Thymus (tissue), 11 donors: ENCODE data around the gene ADM2. TPM values are rescaled to one million over a fixed set of nuclear protein-coding genes. Genes with fewer than 3 reads are reported as not detected.

Experiments used
- DNase-seq, 9 donors: peaks; one replicate each; pipeline ENCODE4 v3.0.0-alpha.2; 2013; ENCODE audit warnings: low spot score in 9 of 9, low read depth in 6 of 9, missing footprints in 1 of 9
- H3K27ac ChIP-seq, 2 donors: one replicate each; pipeline ENCODE4 v1.5.1; 2013; ENCODE audit warnings: control low read depth in 1 of 2, low read depth in 1 of 2, low read length in 1 of 2, mild to moderate bottlenecking in 1 of 2, moderate library complexity in 1 of 2
- H3K27me3 ChIP-seq, 2 donors: one replicate each; pipeline ENCODE4 v1.5.1; 2013; ENCODE audit warnings: low read length in 1 of 2; ENCODE audit not compliant: control insufficient read depth in 2 of 2, insufficient read depth in 1 of 2
- H3K36me3 ChIP-seq, 2 donors: one replicate each; pipeline ENCODE4 v1.5.1; 2013; ENCODE audit warnings: low read length in 1 of 2, mild to moderate bottlenecking in 1 of 2, moderate library complexity in 1 of 2; ENCODE audit not compliant: control insufficient read depth in 2 of 2, insufficient read depth in 2 of 2
- H3K4me1 ChIP-seq, 2 donors: one replicate each; pipeline ENCODE4 v1.5.1; 2013; ENCODE audit warnings: low read length in 2 of 2; ENCODE audit not compliant: control insufficient read depth in 2 of 2, insufficient read depth in 2 of 2
- H3K4me3 ChIP-seq, 2 donors: one replicate each; pipeline ENCODE4 v1.5.1; 2013; ENCODE audit warnings: low read length in 2 of 2, control low read depth in 1 of 2, mild to moderate bottlenecking in 1 of 2
- H3K9me3 ChIP-seq, 2 donors: one replicate each; pipeline ENCODE4 v1.5.1; 2013; ENCODE audit warnings: low read length in 1 of 2, mild to moderate bottlenecking in 1 of 2; ENCODE audit not compliant: control insufficient read depth in 2 of 2, insufficient read depth in 1 of 2
- WGBS: extraction: QIAGEN DNeasy Blood & Tissue Kit; methylation state at CpG from one replicate; pipeline ENCODE4 v1.1.7; 2013; 5-methylcytosine and 5-hydroxymethylcytosine counted together
- polyA plus RNA-seq: library from polyadenylated mRNA; stranded (reverse); fragments of 200-250 nt; gene quantifications from one replicate; pipeline ENCODE4 v1.2.3, GENCODE V29; 2013
- total RNA-seq: library from RNA; stranded (reverse); fragments of 120-200 nt; gene quantifications from one replicate; pipeline ENCODE4 v1.2.4, GENCODE V29; 2013
- donor health status: healthy.

Gene ADM2
- total and polyA plus RNA-seq, 2 donors = 1.4 to 1.5 TPM

DNA sequence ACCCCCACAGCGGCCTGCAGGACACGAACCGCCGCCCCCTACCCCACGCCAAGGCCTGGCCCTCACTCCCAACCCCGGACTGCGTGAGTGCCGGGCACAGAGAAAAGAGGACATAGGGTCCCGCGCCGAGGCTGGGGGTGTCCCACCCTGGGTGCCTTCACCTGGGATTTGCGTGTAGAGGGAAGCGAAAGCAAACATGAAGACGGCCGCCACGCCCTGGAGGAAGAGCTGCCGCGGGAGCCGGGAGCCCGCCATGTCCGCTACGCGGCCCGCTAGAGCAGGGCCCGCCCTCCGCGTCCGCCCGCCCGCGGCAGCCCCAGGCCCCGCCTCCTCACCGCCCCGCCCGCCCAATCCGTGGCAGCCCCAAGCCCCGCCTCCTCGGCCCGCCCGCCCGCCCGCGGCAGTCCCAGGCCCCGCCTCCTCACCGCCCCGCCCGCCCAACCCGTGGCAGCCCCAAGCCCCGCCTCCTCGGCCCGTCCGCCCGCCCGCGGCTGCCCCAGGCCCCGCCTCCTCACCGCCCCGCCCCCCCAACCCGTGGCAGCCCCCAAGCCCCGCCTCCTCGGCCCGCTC lies 26.2 kb downstream of the ADM2 start, which contains the start of gene LMF2:
Gene LMF2, minus strand, starts transcription at position 282 of the 570 bp plus-strand sequence. Its CDS starts 27 bp downstream, at position 255.
- peaks cover 27 to 38% of the 10 kb centered on the region in 2 donors for H3K36me3 ChIP-seq
- under 1% methylated on average over 57 of the region's 62 CpGs for WGBS
- H3K27ac ChIP-seq = peak within 1 kb of the TSS; percentile 88 to 98
- H3K4me3 ChIP-seq = peak within 1 kb of the TSS; percentile 92 to 96
- H3K9me3 ChIP-seq = no peaks in the 10 kb centered on the region
- DNase-seq = no peak
- H3K4me1 ChIP-seq = peaks cover 17 to 26% of the 10 kb centered on the region in 2 donors
- H3K27me3 ChIP-seq = no peaks in the 10 kb centered on the region

DNA sequence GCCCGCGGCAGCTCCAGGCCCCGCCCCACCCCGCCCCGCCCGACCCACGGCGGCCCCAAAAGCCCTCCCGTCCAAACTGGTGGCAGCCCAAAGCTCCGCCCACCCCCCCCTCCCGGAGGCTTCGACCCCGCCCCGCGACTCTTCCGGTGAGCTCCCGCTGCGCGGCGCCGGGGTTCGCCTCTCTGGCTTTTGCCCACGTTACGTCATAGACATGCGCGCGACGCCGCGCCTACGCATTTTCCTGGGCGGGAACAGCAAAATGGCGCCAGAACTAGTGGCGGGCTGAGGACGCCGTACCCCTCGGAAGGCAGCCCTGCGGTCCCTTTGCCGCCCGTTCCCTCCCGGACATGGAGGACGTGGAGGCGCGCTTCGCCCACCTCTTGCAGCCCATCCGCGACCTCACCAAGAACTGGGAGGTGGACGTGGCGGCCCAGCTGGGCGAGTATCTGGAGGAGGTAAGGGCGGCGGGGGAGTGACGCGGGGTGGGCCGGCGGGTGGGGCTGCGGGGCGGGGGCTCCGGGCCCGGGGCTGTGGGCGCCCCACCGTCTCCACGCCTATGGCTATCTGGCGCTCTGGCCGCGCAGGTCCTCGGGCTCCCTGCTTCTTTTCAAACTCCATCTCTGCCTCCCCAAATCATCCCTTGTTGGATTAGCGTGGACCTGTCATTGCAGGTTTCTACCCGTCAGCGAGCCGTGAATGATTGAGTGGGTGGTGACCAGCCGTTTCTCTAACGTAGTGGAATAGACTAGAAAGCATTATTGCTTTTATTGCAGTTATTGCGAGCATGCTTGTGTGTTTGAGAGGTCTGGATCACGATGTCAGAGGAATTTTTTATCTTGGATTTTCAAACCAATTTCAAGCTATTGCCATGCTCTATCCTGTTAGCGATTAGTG lies 26.9 kb downstream of the ADM2 start, which contains the start of gene NCAPH2:
Gene NCAPH2, plus strand, starts transcription at position 234 of the 894 bp plus-strand sequence. Its CDS starts 114 bp downstream, at position 348.
- H3K4me1 ChIP-seq = peaks cover 17 to 26% of the 10 kb centered on the region in 2 donors
- no peaks in the 10 kb centered on the region for H3K9me3 ChIP-seq
- H3K36me3 ChIP-seq = peaks cover 22 to 30% of the 10 kb centered on the region in 2 donors
- H3K27ac ChIP-seq = peak within 1 kb of the TSS; percentile 88 to 98
- DNase-seq = peak; percentile 96 to 100 (median 98)
- H3K4me3 ChIP-seq = peak within 1 kb of the TSS; percentile 92 to 96
- no peaks in the 10 kb centered on the region for H3K27me3 ChIP-seq
- WGBS = under 1% methylated on average over 76 of the region's 76 CpGs

DNA sequence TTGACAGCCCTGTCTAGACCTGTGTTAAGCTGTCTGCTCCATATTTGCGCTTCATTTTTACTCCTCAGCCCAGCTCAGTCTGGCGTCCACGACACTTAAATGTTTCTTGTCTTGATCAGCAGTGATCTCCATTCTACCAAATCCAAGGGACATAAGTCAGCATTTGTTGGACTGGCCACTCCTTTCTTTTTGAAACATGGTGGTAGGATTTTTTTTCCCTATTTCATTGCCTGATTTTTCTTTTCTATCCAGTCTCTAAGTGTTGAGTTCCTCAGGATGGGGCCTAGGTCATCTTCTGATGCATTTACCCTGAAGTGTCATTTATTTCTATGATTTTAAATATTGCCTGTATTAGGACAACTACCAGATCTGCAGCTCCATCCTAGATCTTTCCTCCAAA lies 27.6 kb downstream of the ADM2 start:
- WGBS = 39% methylated on average over 3 of the region's 3 CpGs
- H3K36me3 ChIP-seq = peaks cover 19 to 24% of the 10 kb centered on the region in 2 donors
- DNase-seq = no peak
- H3K27ac ChIP-seq = peak overlapping the region; percentile 40 to 88
- H3K27me3 ChIP-seq = no peaks in the 10 kb centered on the region
- no peaks in the 10 kb centered on the region for H3K9me3 ChIP-seq
- H3K4me3 ChIP-seq = peak overlapping the region; percentile 72 to 96
- peaks cover 17 to 26% of the 10 kb centered on the region in 2 donors for H3K4me1 ChIP-seq

DNA sequence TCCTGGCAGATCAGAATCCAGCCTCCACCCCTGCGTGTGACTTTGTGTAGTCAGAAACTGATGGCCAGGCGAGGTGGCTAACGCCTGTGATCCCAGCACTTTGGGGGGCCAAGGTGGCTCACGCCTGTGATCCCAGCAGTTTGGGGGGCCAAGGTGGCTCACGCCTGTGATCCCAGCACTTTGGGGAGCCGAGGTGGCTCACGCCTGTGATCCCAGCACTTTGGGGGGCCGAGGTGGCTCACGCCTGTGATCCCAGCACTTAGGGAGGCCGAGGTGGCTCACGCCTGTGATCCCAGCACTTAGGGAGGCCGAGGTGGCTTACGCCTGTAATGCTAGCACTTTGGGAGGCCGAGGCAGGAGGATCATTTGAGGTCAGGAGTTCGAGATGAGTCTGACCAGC lies 31.8 kb downstream of the ADM2 start:
- H3K36me3 ChIP-seq = peaks cover 31 to 37% of the 10 kb centered on the region in 2 donors
- no peak overlapping the region for H3K27ac ChIP-seq
- WGBS = 98% methylated on average over 15 of the region's 15 CpGs
- H3K4me1 ChIP-seq = peaks cover 7 to 13% of the 10 kb centered on the region in 2 donors
- H3K4me3 ChIP-seq = no peak overlapping the region
- H3K9me3 ChIP-seq = no peaks in the 10 kb centered on the region
- no peak for DNase-seq
- H3K27me3 ChIP-seq = no peaks in the 10 kb centered on the region

DNA sequence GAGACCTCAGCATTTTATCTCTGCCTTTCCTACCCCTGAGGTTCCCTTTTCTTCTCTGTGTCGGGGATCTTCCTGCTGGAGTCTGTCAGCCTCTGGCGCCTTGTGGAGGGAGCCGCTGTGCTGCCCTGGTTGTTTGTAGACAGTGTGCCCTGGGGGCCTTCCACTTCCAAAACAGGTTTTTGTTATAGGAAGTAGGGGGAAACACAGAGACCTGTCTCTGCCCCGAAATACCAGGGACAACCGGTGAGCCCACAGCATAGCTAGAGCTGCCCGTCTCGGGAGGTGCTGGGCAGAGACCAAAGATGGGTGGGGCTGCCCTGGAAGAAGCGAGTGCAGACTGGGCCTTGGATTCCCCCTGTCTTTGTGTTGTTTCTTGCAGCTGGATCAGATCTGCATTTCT lies 34.7 kb downstream of the ADM2 start:
- no peaks in the 10 kb centered on the region for H3K27me3 ChIP-seq
- no peak for DNase-seq
- no peak overlapping the region for H3K27ac ChIP-seq
- no peak overlapping the region for H3K4me3 ChIP-seq
- H3K36me3 ChIP-seq = peaks cover 54 to 57% of the 10 kb centered on the region in 2 donors
- no peaks in the 10 kb centered on the region for H3K4me1 ChIP-seq
- WGBS = 98% methylated on average over 8 of the region's 8 CpGs
- no peaks in the 10 kb centered on the region for H3K9me3 ChIP-seq

DNA sequence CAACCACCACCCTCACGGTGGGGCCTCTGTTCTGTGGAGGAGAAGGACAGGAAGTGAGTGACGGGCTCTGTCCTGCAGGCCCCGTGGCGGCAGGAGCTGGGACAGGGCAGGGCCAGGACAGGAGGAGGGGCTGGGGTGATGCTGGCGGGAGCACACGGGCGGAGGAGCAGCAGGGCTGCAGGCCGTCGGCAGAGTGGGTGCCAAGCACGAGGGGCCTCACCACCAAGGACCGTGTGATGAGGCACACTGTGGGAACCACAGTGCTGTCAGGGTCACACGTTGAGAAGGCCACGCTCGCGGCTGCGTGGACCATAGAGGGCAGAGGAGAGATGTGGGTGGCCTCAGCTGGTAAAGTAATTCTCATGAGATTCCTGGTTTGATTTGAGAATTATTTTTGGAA lies 35.5 kb downstream of the ADM2 start:
- H3K27ac ChIP-seq = no peak overlapping the region
- peaks cover 59 to 65% of the 10 kb centered on the region in 2 donors for H3K36me3 ChIP-seq
- no peak overlapping the region for H3K4me3 ChIP-seq
- no peaks in the 10 kb centered on the region for H3K27me3 ChIP-seq
- H3K9me3 ChIP-seq = no peaks in the 10 kb centered on the region
- DNase-seq = no peak
- WGBS = 91% methylated on average over 16 of the region's 16 CpGs
- H3K4me1 ChIP-seq = no peaks in the 10 kb centered on the region

DNA sequence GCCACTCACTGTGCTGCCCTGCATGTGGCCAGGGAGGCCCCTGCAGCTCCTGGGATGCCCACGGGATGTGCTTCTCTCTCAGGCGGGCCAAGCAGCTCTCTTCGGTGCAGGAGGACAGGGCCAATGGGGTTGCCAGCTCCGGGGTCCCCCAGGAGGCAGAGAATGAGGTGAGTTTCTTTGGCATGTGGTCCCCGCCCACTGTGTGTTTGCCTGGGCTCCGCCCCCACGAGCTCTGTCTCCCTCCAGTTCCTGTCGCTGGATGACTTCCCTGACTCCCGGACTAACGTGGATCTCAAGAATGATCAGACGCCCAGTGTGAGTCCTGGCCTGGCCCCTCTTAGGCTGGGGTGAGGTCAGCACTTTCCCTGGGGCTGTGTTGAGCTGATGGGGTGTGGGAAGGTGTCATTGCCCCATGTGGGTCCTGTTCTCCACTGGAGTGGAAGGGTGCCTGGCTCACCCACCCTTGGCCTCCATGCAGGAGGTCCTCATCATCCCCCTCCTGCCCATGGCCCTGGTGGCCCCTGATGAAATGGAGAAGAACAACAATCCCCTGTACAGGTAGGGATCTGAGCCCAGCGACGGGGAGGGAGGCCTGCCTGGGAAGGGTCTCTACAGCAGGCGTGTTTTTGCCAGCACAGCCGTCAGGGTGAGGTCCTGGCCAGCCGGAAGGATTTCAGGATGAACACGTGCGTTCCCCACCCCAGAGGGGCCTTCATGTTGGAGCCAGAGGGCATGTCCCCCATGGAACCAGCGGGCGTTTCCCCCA lies 36.3 kb downstream of the ADM2 start:
- H3K4me3 ChIP-seq = no peak overlapping the region
- no peak overlapping the region for H3K27ac ChIP-seq
- H3K27me3 ChIP-seq = no peaks in the 10 kb centered on the region
- H3K36me3 ChIP-seq = peaks cover 61 to 73% of the 10 kb centered on the region in 2 donors
- no peaks in the 10 kb centered on the region for H3K9me3 ChIP-seq
- H3K4me1 ChIP-seq = no peaks in the 10 kb centered on the region
- 98% methylated on average over 20 of the region's 20 CpGs for WGBS
- no peak for DNase-seq

DNA sequence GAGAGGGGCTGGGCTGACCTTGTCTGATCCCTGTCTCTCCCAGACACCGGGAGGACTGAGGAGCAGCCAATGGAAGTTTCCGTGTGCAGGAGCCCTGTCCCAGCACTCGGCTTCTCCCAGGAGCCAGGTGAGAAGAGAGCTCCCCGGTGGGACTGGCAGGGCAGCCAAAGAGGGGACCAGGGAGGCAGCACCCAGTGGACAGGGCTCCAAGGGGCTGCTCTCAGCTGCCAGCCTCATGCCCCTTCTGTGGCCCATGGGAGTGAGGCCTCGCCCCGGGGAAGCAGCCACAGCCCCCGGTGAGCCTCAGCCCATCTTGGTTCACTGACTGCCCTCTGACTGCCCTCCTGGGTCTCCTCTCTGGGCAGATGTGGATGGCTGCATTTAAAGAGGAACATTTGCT lies 37.3 kb downstream of the ADM2 start:
- 98% methylated on average over 7 of the region's 7 CpGs for WGBS
- Histone ChIP-seq H3K4me3 (no peak overlapping the region), H3K36me3 (peaks cover 71 to 83% of the 10 kb centered on the region in 2 donors), H3K4me1 (no peaks in the 10 kb centered on the region), H3K9me3 (no peaks in the 10 kb centered on the region), H3K27ac (no peak overlapping the region), H3K27me3 (no peaks in the 10 kb centered on the region)
- DNase-seq = no peak
